Heart left ventricle (tissue), 16 donors: ENCODE data around the gene C22orf39. TPM values are rescaled to one million over a fixed set of nuclear protein-coding genes. Genes with fewer than 3 reads are reported as not detected.

Source experiments
- ATAC-seq, 4 donors: fragments of 200-7000 bp; cut with Tn5 transposase; one replicate each; pipeline ENCODE4 v1.9.1; 2020 to 2022; ENCODE audit warnings: moderate library complexity in 4 of 4, mild to moderate bottlenecking in 3 of 4, moderate number of reproducible peaks in 1 of 4
- DNase-seq, 5 donors: peaks; one replicate each; pipeline ENCODE4 v3.0.0-alpha.2; 2020
- H3K27ac ChIP-seq, 12 donors: fragments of 200-600 bp; sonication (generic) in 4 of 12; one replicate each; pipeline versions ENCODE4 v1.5.0 to v1.8.0; 2016 to 2022; ENCODE audit warnings: mild to moderate bottlenecking in 2 of 12
- H3K27me3 ChIP-seq, 9 donors: fragments of 200-600 bp; sonication (generic) in 2 of 9; one replicate each; pipeline versions ENCODE4 v1.5.1 to v1.8.0; 2016 to 2022; ENCODE audit warnings: mild to moderate bottlenecking in 3 of 9
- H3K36me3 ChIP-seq, 9 donors: fragments of 200-600 bp; sonication (generic) in 2 of 9; one replicate each; pipeline versions ENCODE4 v1.5.0 to v1.8.0; 2018 to 2022; ENCODE audit warnings: mild to moderate bottlenecking in 2 of 9
- H3K4me1 ChIP-seq, 12 donors: fragments of 200-600 bp; sonication (generic) in 4 of 12; one replicate each; pipeline versions ENCODE4 v1.5.0 to v1.8.0; 2016 to 2022; ENCODE audit warnings: mild to moderate bottlenecking in 3 of 12
- H3K4me3 ChIP-seq, 12 donors: fragments of 200-600 bp; sonication (generic) in 4 of 12; one replicate each; pipeline versions ENCODE4 v1.5.0 to v1.8.0; 2017 to 2022; ENCODE audit warnings: mild to moderate bottlenecking in 9 of 12, moderate library complexity in 4 of 12
- H3K9me3 ChIP-seq, 12 donors: fragments of 200-600 bp; sonication (generic) in 4 of 12; one replicate each; pipeline versions ENCODE4 v1.5.0 to v1.8.0; 2016 to 2022; ENCODE audit warnings: mild to moderate bottlenecking in 1 of 12
- POLR2A ChIP-seq, 2 donors: fragments of 450-650 bp; IDR thresholded peaks; one replicate each; pipeline ENCODE4 v1.6.1; 2017; ENCODE audit warnings: antibody characterized with exemption in 2 of 2, mild to moderate bottlenecking in 2 of 2, moderate library complexity in 2 of 2
- WGBS, 4 donors: extraction: QIAGEN DNeasy Blood & Tissue Kit in 2 of 4; methylation state at CpG; one replicate each; pipeline versions ENCODE4 v1.1.5 to v1.1.7; 2013 to 2018; 5-methylcytosine and 5-hydroxymethylcytosine counted together
- intact Hi-C, 10 donors: fragments of 100-400 bp; cut with DNase I; formaldehyde crosslinking; loops; one replicate each; pipeline versions ENCODE4 v1.11.1 to v1.14.2; 2022
- polyA plus RNA-seq, 2 donors: library from polyadenylated mRNA; stranded (reverse); fragments of 200-250 nt; gene quantifications; one replicate each; pipeline ENCODE4 v1.2.3, GENCODE V29; 2013
- total RNA-seq, 9 donors: library from RNA; depleted of rRNA in 2 of 9; stranded (reverse); fragments of >200 nt in 2 of 9; fragmentation: NEBNext Ultra II Directional in 3 of 9; extraction: Animal tissue kit (Norgen Biotek cat#: 25700) in 3 of 9; gene quantifications; one replicate each; pipeline versions ENCODE4 v1.1.0 to v1.2.4, GENCODE V29; 2016 to 2023
- TF ChIP-seq, protein P1 (sequence below), 12 donors: fragments of 200-600 bp; sonication (generic) in 4 of 12; IDR thresholded peaks; one replicate each; pipeline versions ENCODE4 v1.5.0 to v1.8.0; 2018 to 2022; ENCODE audit warnings: antibody characterized with exemption in 12 of 12, mild to moderate bottlenecking in 5 of 12
- donor health status: ischemic (EF 13 %, LVEDD 7.1; RV severe dilation, severe dysfunction).
- donor health status: healthy with polysubstance abuse.
- donor health status: DM: no; HTN: yes; CAD: no.
- donor health status: DM: no; HTN: no; CAD: no.
- donor health status: ischemic (EF 25% LVEDD 6.9; RV normal size, moderate dysfunction).
- donor health status: ischemic (EF 25% LVEDD 5.7; RV mildly dilated, moderate dysfunction).
- donor health status: healthy.
- donor health status: DM: yes; HTN: yes; CAD: no.
- donor health status: ischemic (EF 35%, LVEDD 5.7; RV mildly dilated, moderate dysfunction).
- donor health status: nonischemic (EF 11% LVEDD 7.7; RV severe dilation, severe dysfunction).
- donor health status: DM: yes; HTN: yes; CAD: no.
- donor health status: PGD.
- donor health status: ischemic (EF 29% LVEDD 5.4; RV normal size, mild dysfunction).
- donor health status: nonischemic (EF 23%, LVEDD 6.1; RV moderate dilation, normal function).

Gene C22orf39
- total and polyA plus RNA-seq, 11 donors: 39.1 to 115 (median 53.6) TPM

DNA sequence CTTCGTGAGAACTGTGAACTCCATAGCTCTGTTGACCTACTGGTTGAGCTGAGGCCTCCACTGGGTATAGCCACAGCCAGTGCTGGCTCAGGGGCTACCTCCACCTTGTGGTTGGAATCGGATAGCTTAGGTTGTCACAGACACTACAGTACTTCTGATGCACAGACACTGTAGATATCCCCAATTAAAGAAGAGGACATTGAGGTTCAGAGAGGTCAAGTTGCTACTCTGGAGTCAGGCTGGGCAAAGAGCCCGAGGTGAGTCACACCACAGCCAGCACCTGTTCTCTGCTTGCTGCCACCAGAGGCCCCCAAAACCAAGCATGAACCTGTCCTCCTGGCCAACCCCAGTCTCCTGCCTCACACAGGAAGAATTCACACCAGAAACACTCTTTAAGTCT is 26.1 kb upstream of the C22orf39 start:
- Histone ChIP-seq H3K9me3 (no peaks in the 10 kb centered on the region), H3K27ac (no peak overlapping the region), H3K36me3 (peaks cover 0 to 78% (median 69%) of the 10 kb centered on the region in 9 donors), H3K27me3 (no peaks in the 10 kb centered on the region), H3K4me1 (peaks cover 6 to 24% (median 16%) of the 10 kb centered on the region in 12 donors), H3K4me3 (no peak overlapping the region)
- ATAC-seq (no peak), DNase-seq (no peak)
- TF ChIP-seq, protein P1, sequence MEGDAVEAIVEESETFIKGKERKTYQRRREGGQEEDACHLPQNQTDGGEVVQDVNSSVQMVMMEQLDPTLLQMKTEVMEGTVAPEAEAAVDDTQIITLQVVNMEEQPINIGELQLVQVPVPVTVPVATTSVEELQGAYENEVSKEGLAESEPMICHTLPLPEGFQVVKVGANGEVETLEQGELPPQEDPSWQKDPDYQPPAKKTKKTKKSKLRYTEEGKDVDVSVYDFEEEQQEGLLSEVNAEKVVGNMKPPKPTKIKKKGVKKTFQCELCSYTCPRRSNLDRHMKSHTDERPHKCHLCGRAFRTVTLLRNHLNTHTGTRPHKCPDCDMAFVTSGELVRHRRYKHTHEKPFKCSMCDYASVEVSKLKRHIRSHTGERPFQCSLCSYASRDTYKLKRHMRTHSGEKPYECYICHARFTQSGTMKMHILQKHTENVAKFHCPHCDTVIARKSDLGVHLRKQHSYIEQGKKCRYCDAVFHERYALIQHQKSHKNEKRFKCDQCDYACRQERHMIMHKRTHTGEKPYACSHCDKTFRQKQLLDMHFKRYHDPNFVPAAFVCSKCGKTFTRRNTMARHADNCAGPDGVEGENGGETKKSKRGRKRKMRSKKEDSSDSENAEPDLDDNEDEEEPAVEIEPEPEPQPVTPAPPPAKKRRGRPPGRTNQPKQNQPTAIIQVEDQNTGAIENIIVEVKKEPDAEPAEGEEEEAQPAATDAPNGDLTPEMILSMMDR (IDR thresholded peaks at IDR 0.05): peak in 1 of 12 donors; percentile 9
- no peak for TF ChIP-seq POLR2A (IDR thresholded peaks at IDR 0.05)
- WGBS, 4 donors: 51 to 74% (median 65%) methylated on average over 2 to 3 of the region's 3 CpGs
- intact Hi-C loops: loop anchor here in 5 of 10 donors (5.0 to 10.0 kb wide), 4 partner anchors 36 to 519 kb away; partner anchors contain the start of genes CLTCL1 (in 4 of the 5) and ESS2 (in 1 of the 5)

DNA sequence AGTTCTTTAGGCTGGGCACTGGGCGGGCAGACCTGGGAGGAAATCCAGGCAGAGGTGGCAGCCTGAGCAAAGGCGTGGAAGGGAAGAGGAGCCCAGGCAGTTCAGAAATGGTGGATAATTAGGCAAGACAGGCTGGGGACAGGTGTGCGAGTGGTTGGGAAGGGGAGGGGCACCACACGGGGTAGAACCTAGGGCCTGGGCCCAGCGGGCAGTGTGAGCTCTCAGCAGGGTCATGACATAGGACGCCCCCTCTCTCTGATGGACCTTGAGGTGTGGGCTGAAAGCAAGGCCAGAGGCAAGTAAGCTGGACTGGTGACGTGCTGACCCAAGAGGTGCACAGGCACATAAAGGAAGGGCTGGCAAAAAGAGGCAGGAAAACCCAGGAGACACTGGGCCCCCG is 24.7 kb upstream of the C22orf39 start:
- Histone ChIP-seq H3K9me3 (no peaks in the 10 kb centered on the region), H3K27me3 (no peaks in the 10 kb centered on the region), H3K4me1 (peaks cover 0 to 14% (median 6%) of the 10 kb centered on the region in 12 donors), H3K4me3 (no peak overlapping the region), H3K36me3 (peaks cover 0 to 91% (median 83%) of the 10 kb centered on the region in 9 donors), H3K27ac (no peak overlapping the region)
- WGBS, 4 donors: 89 to 94% (median 91%) methylated on average over 8 of the region's 8 CpGs
- intact Hi-C loops: loop anchor here in 5 of 10 donors (5.0 to 10.0 kb wide), 4 partner anchors 35 to 517 kb away; partner anchors contain the start of genes CLTCL1 (in 4 of the 5) and ESS2 (in 1 of the 5)
- no peak for DNase-seq
- peak in 1 of 4 donors; percentile 25 for ATAC-seq
- TF ChIP-seq, protein P1 (IDR thresholded peaks at IDR 0.05): no peak
- TF ChIP-seq POLR2A (IDR thresholded peaks at IDR 0.05): no peak

DNA sequence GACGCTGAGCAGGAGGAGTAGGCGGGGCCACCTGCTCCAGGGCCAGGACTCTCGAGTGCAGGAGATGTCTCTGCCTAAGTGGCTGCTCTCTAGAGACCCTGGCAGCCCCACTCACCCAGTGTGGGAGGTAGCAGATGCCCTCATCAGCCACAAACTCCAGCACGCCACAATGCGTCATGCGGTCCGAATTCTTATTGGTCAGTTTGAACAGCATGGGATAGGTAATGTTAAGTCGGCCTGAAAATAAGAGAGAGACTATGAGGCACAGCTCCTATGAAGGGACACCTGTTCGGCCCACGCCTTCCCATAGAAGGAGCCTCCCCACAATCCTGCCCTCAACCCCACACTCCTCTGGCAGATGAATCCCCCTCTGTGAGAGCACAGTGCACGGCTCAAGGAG is 24.1 kb upstream of the C22orf39 start:
- ATAC-seq (no peak), DNase-seq (no peak)
- intact Hi-C loops: loop anchor here in 5 of 10 donors (5.0 to 10.0 kb wide), 4 partner anchors 34 to 517 kb away; partner anchors contain the start of genes CLTCL1 (in 4 of the 5) and ESS2 (in 1 of the 5)
- H3K4me3 ChIP-seq: no peak overlapping the region
- 87 to 92% (median 91%) methylated on average over 11 of the region's 11 CpGs for WGBS, 4 donors
- no peak overlapping the region for H3K27ac ChIP-seq
- no peaks in the 10 kb centered on the region for H3K9me3 ChIP-seq
- H3K27me3 ChIP-seq: no peaks in the 10 kb centered on the region
- peaks cover 0 to 9% (median 2%) of the 10 kb centered on the region in 12 donors for H3K4me1 ChIP-seq
- TF ChIP-seq POLR2A (IDR thresholded peaks at IDR 0.05): no peak
- TF ChIP-seq, protein P1 (IDR thresholded peaks at IDR 0.05): no peak
- peaks cover 0 to 98% (median 88%) of the 10 kb centered on the region in 9 donors for H3K36me3 ChIP-seq

DNA sequence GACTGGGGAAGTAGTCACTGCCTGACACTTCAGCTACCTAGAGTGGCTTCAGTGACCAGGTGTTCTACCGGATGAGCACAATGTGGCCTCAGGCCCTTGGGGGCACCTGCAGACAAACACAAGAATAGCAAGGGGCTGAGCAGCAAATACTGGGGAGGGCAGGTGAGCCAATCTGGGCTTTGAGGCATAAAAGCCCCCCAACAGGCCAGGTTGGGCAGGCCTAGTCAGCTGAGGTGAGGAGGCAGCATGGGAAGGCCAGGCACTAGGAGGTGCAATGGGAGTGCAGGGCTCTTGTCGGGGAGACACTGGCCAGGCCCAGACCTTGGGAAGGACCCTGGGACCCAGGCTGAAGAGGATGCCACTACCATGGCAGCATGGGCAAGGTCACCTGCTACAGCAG is 22.5 kb upstream of the C22orf39 start:
- no peak for DNase-seq
- intact Hi-C loops: loop anchor here in 5 of 10 donors (5.0 to 10.0 kb wide), 4 partner anchors 33 to 515 kb away; partner anchors contain the start of genes CLTCL1 (in 4 of the 5) and ESS2 (in 1 of the 5)
- H3K36me3 ChIP-seq: peaks cover 0 to 100% (median 99%) of the 10 kb centered on the region in 9 donors
- no peaks in the 10 kb centered on the region for H3K9me3 ChIP-seq
- ATAC-seq: no peak
- TF ChIP-seq, protein P1 (IDR thresholded peaks at IDR 0.05): no peak
- TF ChIP-seq POLR2A (IDR thresholded peaks at IDR 0.05): no peak
- peaks cover 0 to 4% (median 0%) of the 10 kb centered on the region in 12 donors for H3K4me1 ChIP-seq
- no peak overlapping the region for H3K4me3 ChIP-seq
- 94 to 100% (median 98%) methylated on average over 2 of the region's 2 CpGs for WGBS, 4 donors
- no peaks in the 10 kb centered on the region for H3K27me3 ChIP-seq
- no peak overlapping the region for H3K27ac ChIP-seq
